ENCODE data around the gene STC2. TPM values are rescaled to one million over a fixed set of nuclear protein-coding genes. Genes with fewer than 3 reads are reported as not detected.

Gene STC2
- total RNA-seq, 1 experiment from 2014 or later = 99.9 TPM

DNA sequence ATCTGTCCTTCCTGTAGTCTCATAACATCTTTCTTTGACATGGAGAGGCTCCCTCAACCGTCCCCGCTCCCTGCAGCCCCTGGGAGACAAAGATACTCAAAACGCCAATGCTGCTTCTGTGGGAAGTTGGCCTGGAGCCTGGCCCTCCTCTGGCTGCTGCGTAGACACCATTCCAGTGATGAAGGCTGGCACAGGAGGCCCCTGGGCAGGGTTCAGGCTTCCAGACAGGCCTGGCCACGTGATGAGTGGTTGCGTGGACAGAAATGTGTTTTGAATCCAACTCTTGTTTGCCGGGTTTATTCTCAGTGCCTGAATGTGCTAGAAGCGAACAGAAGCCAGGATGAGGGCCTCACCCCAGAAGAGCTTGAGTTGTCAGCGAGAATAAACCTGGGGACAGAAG lies 50.0 kb downstream of the STC2 start:
- Histone ChIP-seq H3K9me3 (ENCODE audit: low read length) (no peaks in the 10 kb centered on the region), H3K79me2 (ENCODE audit: low read length) (no peaks in the 10 kb centered on the region), H3F3A (ENCODE audit: low read length, unreplicated experiment) (no peaks in the 10 kb centered on the region), H3K4me1 (ENCODE audit: insufficient read depth, low read length) (no peaks in the 10 kb centered on the region), H3K9ac (ENCODE audit: low read length) (no peak overlapping the region), H3K4me3 (ENCODE audit: low read length) (no peak overlapping the region), H3K27me3 (ENCODE audit: low read length) (peaks cover 3% of the 10 kb centered on the region), H3K9me2 (replicated peaks; ENCODE audit: low read length) (no peaks in the 10 kb centered on the region), H3K27ac (ENCODE audit: low read length) (no peak overlapping the region), H2AFZ (ENCODE audit: low read length) (no peak overlapping the region), H4K20me1 (ENCODE audit: low read length) (no peaks in the 10 kb centered on the region), H3K36me3 (ENCODE audit: low read depth, low read length) (no peaks in the 10 kb centered on the region), H3K4me2 (ENCODE audit: low read length) (no peak overlapping the region)
- ChIA-PET CTCF (no interaction called here), POLR2A (ENCODE audit: unreplicated experiment) (no interaction called here)
- ATAC-seq (no peak), DNase-seq (no peak)
- no TSS peak for BruUV-seq (replicated peaks)
- TF ChIP-seq, protein P1, sequence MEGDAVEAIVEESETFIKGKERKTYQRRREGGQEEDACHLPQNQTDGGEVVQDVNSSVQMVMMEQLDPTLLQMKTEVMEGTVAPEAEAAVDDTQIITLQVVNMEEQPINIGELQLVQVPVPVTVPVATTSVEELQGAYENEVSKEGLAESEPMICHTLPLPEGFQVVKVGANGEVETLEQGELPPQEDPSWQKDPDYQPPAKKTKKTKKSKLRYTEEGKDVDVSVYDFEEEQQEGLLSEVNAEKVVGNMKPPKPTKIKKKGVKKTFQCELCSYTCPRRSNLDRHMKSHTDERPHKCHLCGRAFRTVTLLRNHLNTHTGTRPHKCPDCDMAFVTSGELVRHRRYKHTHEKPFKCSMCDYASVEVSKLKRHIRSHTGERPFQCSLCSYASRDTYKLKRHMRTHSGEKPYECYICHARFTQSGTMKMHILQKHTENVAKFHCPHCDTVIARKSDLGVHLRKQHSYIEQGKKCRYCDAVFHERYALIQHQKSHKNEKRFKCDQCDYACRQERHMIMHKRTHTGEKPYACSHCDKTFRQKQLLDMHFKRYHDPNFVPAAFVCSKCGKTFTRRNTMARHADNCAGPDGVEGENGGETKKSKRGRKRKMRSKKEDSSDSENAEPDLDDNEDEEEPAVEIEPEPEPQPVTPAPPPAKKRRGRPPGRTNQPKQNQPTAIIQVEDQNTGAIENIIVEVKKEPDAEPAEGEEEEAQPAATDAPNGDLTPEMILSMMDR (conservative IDR thresholded peaks at IDR 0.05; ENCODE audit: low read depth, low read length) = no peak
- TF ChIP-seq EZH2phosphoT487 (IDR thresholded peaks at IDR 0.05; ENCODE audit: borderline replicate concordance, low read length) (no peak), EZH2 (IDR thresholded peaks at IDR 0.05; ENCODE audit: low read length, unreplicated experiment) (no peak)
- intact Hi-C loops (cut with micrococcal nuclease) = no loop called here

DNA sequence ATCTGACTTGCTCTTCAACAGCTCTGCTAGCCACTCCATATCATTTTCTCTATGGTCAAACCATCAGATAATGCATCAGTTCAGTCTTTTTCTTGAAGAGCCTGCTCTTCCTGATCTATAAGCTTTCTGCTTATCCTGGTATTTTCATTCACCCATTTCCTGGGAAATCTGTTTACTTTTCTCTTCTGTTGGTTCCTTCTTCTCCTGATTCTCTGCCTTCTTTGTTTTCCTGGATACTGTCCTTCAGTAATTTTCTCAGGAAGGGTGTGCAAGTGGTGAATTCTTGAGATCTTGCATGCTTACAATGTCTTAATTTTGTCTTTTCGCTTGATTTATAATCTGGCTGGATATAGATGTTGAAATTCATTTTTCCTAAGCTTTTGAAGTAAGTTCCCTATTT lies 53.4 kb downstream of the STC2 start:
- H3K9me2 ChIP-seq (replicated peaks; ENCODE audit: low read length) = no peaks in the 10 kb centered on the region
- H2AFZ ChIP-seq (ENCODE audit: low read length) = no peak overlapping the region
- no peak overlapping the region for H3K4me3 ChIP-seq (ENCODE audit: low read length)
- H4K20me1 ChIP-seq (ENCODE audit: low read length) = no peaks in the 10 kb centered on the region
- H3K4me2 ChIP-seq (ENCODE audit: low read length) = no peak overlapping the region
- DNase-seq (no peak), ATAC-seq (no peak)
- H3K27me3 ChIP-seq (ENCODE audit: low read length) = peaks cover 3% of the 10 kb centered on the region
- no peak overlapping the region for H3K27ac ChIP-seq (ENCODE audit: low read length)
- no peaks in the 10 kb centered on the region for H3K9me3 ChIP-seq (ENCODE audit: low read length)
- H3F3A ChIP-seq (ENCODE audit: low read length, unreplicated experiment) = no peaks in the 10 kb centered on the region
- no peaks in the 10 kb centered on the region for H3K36me3 ChIP-seq (ENCODE audit: low read depth, low read length)
- intact Hi-C loops (cut with micrococcal nuclease) = no loop called here
- ChIA-PET POLR2A (ENCODE audit: unreplicated experiment) (interaction anchor here (0.6 kb wide), 1 partner anchor 574 kb away, joined by 4 read pairs; no protein-coding TSS in a partner anchor), CTCF (interaction anchor here (0.6 kb wide), 1 partner anchor 1248 kb away, joined by 3 read pairs; no protein-coding TSS in a partner anchor)
- no TSS peak for BruUV-seq (replicated peaks)
- no peaks in the 10 kb centered on the region for H3K4me1 ChIP-seq (ENCODE audit: insufficient read depth, low read length)
- no peak overlapping the region for H3K9ac ChIP-seq (ENCODE audit: low read length)
- TF ChIP-seq, protein P1 (conservative IDR thresholded peaks at IDR 0.05; ENCODE audit: low read depth, low read length) = no peak
- TF ChIP-seq EZH2phosphoT487 (IDR thresholded peaks at IDR 0.05; ENCODE audit: borderline replicate concordance, low read length) = no peak
- no peak for TF ChIP-seq EZH2 (IDR thresholded peaks at IDR 0.05; ENCODE audit: low read length, unreplicated experiment)
- no peaks in the 10 kb centered on the region for H3K79me2 ChIP-seq (ENCODE audit: low read length)

DNA sequence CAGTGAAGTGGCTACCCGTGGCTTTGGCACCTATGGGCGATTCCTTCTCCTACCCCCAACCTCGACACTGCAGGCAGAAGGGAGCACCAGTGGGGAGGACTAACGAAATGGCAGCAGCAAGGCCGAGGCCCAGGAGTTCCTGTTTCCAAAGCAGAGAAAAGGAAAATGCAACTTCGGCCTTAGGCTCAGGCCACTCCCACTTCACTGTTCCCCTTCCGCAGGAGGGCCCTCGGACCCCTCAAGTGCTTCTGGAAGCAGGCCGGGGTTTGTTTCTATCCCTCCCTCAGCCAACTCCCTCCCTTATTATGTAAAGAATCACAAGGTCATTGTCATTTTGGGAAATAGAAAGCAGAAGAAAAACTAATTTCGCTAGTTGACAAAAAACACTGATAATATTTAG lies 56.8 kb downstream of the STC2 start:
- Histone ChIP-seq H3K9me3 (ENCODE audit: low read length) (no peaks in the 10 kb centered on the region), H3K4me2 (ENCODE audit: low read length) (no peak overlapping the region), H4K20me1 (ENCODE audit: low read length) (no peaks in the 10 kb centered on the region), H3K27me3 (ENCODE audit: low read length) (peaks cover 9% of the 10 kb centered on the region), H3K4me1 (ENCODE audit: insufficient read depth, low read length) (no peaks in the 10 kb centered on the region), H2AFZ (ENCODE audit: low read length) (no peak overlapping the region), H3F3A (ENCODE audit: low read length, unreplicated experiment) (no peaks in the 10 kb centered on the region), H3K9ac (ENCODE audit: low read length) (no peak overlapping the region), H3K79me2 (ENCODE audit: low read length) (no peaks in the 10 kb centered on the region), H3K4me3 (ENCODE audit: low read length) (no peak overlapping the region), H3K9me2 (replicated peaks; ENCODE audit: low read length) (no peaks in the 10 kb centered on the region), H3K27ac (ENCODE audit: low read length) (no peak overlapping the region), H3K36me3 (ENCODE audit: low read depth, low read length) (no peaks in the 10 kb centered on the region)
- no TSS peak for BruUV-seq (replicated peaks)
- ATAC-seq = no peak
- intact Hi-C loops (cut with micrococcal nuclease) = no loop called here
- ChIA-PET POLR2A (ENCODE audit: unreplicated experiment) (no interaction called here), CTCF (no interaction called here)
- TF ChIP-seq, protein P1 (conservative IDR thresholded peaks at IDR 0.05; ENCODE audit: low read depth, low read length) = no peak
- TF ChIP-seq EZH2phosphoT487 (IDR thresholded peaks at IDR 0.05; ENCODE audit: borderline replicate concordance, low read length) (no peak), EZH2 (IDR thresholded peaks at IDR 0.05; ENCODE audit: low read length, unreplicated experiment) (no peak)
- no peak for DNase-seq

All from PC-3 (cell line).